Measurements from ENCODE around the gene SH3GL1.
A peak's percentile ranks its signal among the peaks of the same experiment; 100 is the strongest.

Gene SH3GL1

DNA sequence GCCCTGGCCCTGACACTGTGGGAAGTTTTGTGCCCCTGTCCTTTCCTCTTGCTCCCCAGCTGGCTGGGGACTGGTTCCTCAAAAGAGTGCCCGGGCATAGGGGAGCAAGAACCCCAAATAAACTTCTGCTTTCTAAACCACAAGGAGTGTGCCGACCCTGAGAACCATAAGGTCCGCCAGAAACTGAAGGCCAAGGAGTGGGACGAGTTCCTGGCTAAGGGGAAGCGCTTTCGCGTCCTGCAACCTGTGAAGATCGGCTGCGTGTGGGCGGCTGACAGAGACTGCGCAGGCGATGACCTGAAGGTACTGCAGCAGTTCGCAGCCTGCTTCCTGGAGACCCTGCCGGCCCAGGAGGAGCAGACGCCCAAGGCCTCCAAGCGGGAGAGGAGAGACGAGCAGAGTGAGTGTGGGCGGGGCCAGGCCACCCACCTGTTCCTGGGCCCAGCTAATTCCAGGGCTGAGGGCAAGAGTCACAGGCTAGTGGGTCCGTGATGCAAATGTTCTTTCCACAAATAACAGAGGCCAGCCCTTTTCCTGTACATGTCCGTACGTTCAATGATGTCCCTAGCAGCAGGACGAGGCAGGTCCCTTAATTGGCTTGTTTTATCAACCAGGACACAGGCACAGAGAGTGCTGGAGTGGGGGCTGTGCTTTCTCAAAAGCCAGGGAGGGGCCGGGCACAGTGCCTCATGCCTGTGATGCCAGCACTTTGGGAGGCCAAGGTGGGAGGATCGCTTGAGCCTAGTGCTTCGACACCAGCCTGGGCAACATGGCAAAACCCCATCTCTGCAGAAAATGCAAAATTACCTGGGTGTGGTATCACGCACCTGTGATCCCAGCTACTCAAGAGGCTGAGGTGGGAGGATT, 31.7 kb upstream of the SH3GL1 start:
- no peak overlapping the region for H3K4me3 ChIP-seq (ENCODE audit: low read depth, low read length)
- peak; percentile 39 for DNase-seq (ENCODE audit: low read depth)
- TF ChIP-seq, protein P1, sequence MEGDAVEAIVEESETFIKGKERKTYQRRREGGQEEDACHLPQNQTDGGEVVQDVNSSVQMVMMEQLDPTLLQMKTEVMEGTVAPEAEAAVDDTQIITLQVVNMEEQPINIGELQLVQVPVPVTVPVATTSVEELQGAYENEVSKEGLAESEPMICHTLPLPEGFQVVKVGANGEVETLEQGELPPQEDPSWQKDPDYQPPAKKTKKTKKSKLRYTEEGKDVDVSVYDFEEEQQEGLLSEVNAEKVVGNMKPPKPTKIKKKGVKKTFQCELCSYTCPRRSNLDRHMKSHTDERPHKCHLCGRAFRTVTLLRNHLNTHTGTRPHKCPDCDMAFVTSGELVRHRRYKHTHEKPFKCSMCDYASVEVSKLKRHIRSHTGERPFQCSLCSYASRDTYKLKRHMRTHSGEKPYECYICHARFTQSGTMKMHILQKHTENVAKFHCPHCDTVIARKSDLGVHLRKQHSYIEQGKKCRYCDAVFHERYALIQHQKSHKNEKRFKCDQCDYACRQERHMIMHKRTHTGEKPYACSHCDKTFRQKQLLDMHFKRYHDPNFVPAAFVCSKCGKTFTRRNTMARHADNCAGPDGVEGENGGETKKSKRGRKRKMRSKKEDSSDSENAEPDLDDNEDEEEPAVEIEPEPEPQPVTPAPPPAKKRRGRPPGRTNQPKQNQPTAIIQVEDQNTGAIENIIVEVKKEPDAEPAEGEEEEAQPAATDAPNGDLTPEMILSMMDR (IDR thresholded peaks at IDR 0.05; ENCODE audit: insufficient read depth, low read depth, low read length, missing control alignments), result no peak

DNA sequence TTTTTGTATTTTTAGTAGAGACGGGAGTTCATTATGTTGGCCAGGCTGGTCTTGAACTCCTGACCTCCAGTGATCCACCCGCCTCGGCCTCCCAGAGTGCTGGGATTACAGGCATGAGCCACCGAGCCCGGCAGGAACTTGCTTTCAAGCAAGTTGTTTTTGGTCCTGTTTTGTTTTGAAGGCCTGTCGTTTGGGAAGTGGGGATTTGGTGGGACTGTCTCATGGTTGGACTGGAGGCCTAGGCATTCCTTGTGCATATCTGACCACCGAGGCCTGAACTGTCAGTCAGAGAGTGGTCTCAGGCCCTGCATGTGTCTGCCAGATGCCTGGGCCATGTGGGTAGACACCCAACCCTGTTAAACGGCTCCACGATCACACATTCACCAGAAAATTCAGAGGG, 30.9 kb upstream of the SH3GL1 start:
- no peak for DNase-seq (ENCODE audit: low read depth)
- no peak overlapping the region for H3K4me3 ChIP-seq (ENCODE audit: low read depth, low read length)
- TF ChIP-seq, protein P1 (IDR thresholded peaks at IDR 0.05; ENCODE audit: insufficient read depth, low read depth, low read length, missing control alignments), result no peak

DNA sequence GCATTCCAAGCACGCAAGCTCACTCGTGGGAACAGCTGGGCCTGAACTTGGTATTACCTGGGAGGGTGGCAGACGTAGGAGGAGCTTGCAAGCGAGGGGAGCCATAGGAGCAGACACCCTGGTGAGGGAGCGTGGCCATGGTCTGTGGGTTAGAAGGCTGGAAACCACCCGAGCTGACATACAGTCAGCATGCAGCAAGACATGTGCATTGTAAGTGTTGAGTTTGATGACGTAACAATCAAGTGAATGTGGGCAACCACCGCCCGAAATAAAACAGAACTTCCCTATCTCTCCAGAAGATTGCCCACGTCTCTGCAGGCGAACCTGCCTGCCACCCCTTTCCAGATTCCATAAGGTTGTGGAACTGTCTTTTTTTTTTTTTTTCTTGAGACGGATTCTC, 30.4 kb upstream of the SH3GL1 start:
- TF ChIP-seq, protein P1 (IDR thresholded peaks at IDR 0.05; ENCODE audit: insufficient read depth, low read depth, low read length, missing control alignments), result no peak
- no peak overlapping the region for H3K4me3 ChIP-seq (ENCODE audit: low read depth, low read length)
- peak; percentile 36 for DNase-seq (ENCODE audit: low read depth)

DNA sequence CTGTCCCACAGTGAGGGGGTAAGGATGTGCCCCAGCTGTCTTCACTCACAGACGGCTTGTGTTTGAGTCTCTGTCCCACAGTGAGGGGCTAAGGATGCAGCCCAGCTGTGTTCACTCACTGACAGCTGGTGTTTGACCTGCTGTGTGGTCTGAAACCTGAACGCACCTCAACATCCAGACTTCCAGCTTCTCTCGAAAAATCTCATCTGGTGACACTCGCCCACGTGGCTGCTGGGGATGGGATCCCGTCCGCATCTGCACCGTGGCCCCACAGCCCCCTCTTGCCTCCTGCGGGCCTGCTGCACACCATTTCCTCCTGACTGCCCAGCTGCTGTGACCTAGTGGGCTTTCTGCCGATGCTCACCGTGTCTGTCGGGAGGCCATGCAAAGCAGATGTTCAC, 29.4 kb upstream of the SH3GL1 start:
- no peak overlapping the region for H3K4me3 ChIP-seq (ENCODE audit: low read depth, low read length)
- no peak for DNase-seq (ENCODE audit: low read depth)
- TF ChIP-seq, protein P1 (IDR thresholded peaks at IDR 0.05; ENCODE audit: insufficient read depth, low read depth, low read length, missing control alignments), result no peak

DNA sequence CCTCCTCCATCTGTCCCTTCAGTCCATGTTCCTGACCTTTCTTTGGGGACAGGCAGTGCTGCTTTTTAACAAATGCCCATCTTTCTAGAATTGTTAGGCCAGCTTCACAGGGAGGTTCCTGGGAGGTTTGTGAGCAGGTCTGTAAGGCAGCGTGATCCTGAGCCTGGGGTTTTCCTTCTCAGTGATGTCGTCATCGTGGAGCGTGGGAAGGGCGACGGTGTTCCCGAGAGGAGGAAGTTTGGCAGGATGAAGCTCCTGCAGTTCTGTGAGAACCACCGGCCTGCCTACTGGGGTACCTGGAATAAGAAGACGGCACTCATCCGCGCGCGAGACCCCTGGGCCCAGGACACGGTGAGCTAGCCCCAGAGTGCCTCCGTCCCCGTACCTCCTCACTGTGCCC, 28.9 kb upstream of the SH3GL1 start:
- DNase-seq (ENCODE audit: low read depth), result no peak
- TF ChIP-seq, protein P1 (IDR thresholded peaks at IDR 0.05; ENCODE audit: insufficient read depth, low read depth, low read length, missing control alignments), result no peak

DNA sequence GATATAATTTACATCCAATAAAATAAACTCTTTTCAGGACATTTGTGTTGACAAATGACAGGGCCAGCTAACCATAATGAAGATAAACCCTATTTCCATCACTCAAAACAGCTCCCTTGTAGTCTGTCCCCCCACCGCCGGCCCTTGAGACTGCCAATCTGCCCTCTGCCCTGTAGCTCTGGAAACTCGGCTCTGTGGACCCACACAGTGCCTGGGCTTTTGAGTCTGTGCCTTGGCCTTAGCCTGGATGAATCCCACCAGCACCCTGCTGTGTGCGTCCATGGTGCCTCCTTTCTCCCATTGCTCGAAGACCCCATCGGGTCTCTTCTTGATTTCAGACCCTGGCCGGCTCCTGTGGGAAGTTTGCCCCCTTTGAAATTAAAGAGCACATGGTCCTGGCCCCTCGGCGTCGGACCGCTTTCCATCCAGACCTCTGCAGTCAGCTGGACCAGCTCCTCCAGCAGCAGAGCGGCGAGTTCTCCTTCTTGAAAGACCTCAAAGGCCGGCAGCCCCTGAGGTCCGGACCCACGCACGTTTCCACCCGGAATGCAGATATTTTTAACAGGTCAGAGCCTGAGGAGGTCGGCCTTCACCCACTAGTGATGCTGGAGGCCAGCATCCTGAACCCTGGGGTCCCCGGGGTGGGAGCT, 28.1 kb upstream of the SH3GL1 start:
- no peak for DNase-seq (ENCODE audit: low read depth)
- no peak overlapping the region for H3K4me3 ChIP-seq (ENCODE audit: low read depth, low read length)
- TF ChIP-seq, protein P1 (IDR thresholded peaks at IDR 0.05; ENCODE audit: insufficient read depth, low read depth, low read length, missing control alignments), result no peak

More for the DNA sequence above, 28.9 kb upstream of the SH3GL1 start:
- H3K4me3 ChIP-seq (ENCODE audit: low read depth, low read length), result no peak overlapping the region

Measured in GM12865 (cell line).